GM12878 (cell line): ENCODE results near the gene PDPK1.

Experiments
- BCL3 ChIP-seq: IDR thresholded peaks from 2 replicates; pipeline ENCODE4 v1.6.1; 2011; ENCODE audit warnings: borderline replicate concordance, low read depth, mild to moderate bottlenecking, moderate library complexity, low read length; ENCODE audit not compliant: insufficient read depth, poor library complexity, severe bottlenecking
- CBX3 ChIP-seq: fragments of 200-600 bp; sonication (generic); IDR thresholded peaks from 2 replicates; pipeline ENCODE4 v1.6.1; 2016; ENCODE audit warnings: low read depth, borderline replicate concordance
- E2F4 ChIP-seq: IDR thresholded peaks from 2 replicates; pipeline ENCODE4 v1.6.1; 2012; ENCODE audit warnings: low read depth, low read length, improper control_type of control experiment
- EP300 ChIP-seq, 2 experiments: fragments of 150-350 bp in 1 of 2; IDR thresholded peaks; 2 replicates each; pipeline ENCODE4 v1.6.1; 2011 to 2012; ENCODE audit warnings: low read depth in 2 of 2, low read length in 2 of 2, borderline replicate concordance in 1 of 2, improper control_type of control experiment in 1 of 2, inconsistent platforms in 1 of 2; ENCODE audit not compliant: control insufficient read depth in 1 of 2
- MYC ChIP-seq: IDR thresholded peaks from 2 replicates; pipeline ENCODE4 v1.6.1; 2011; ENCODE audit warnings: mild to moderate bottlenecking, low read length, moderate library complexity, inconsistent platforms; ENCODE audit not compliant: insufficient read depth, insufficient replicate concordance, insufficient read length, severe bottlenecking
- NR2C2 ChIP-seq: IDR thresholded peaks from 2 replicates; pipeline ENCODE4 v1.6.1; 2011; ENCODE audit warnings: borderline replicate concordance, low read depth; ENCODE audit not compliant: control insufficient read depth, insufficient read length
- TCF7 ChIP-seq: IDR thresholded peaks from 2 replicates; pipeline ENCODE4 v1.6.1; 2014; ENCODE audit warnings: antibody characterized with exemption, borderline replicate concordance
- TF ChIP-seq, protein P1 (sequence below): IDR thresholded peaks from 2 replicates; pipeline ENCODE4 v1.6.1; 2011; ENCODE audit warnings: low read depth, mild to moderate bottlenecking, low read length, moderate library complexity, borderline replicate concordance; ENCODE audit errors: extremely low read depth
- TF ChIP-seq, protein P2 (sequence below), 3 experiments: IDR thresholded peaks in 2 of 3; conservative IDR thresholded peaks in 1 of 3; 2 replicates each; pipeline ENCODE4 v1.5.1; 2011; ENCODE audit warnings: low read depth in 3 of 3, low read length in 3 of 3, mild to moderate bottlenecking in 3 of 3, control low read depth in 2 of 3, moderate library complexity in 2 of 3, inconsistent platforms in 1 of 3, mixed read lengths in 1 of 3; ENCODE audit not compliant: control insufficient read depth in 2 of 3, insufficient read depth in 1 of 3; ENCODE audit errors: extremely low read depth in 1 of 3

DNA sequence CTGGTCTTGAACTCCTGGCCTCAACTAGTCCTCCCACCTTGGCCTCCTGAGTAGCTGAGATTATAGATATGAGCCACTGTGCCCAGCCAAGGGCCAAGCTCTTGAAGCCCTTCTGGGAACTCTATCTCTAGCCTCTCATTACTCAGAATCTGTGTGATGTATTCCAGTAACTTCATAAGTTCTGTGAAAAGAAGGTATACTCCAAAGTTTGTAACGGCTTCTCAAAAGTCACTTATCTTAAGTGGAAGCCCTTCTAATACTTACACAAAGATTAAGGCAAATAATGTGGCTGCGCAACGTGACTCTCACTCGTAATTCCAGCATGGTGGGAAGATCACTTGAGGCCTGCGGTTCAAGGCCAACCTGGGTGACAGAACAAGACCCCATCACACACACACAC, 43.2 kb upstream of the PDPK1 start:
- no peak for TF ChIP-seq EP300 (IDR thresholded peaks at IDR 0.05; ENCODE audit: borderline replicate concordance in 1 of 2, control insufficient read depth in 1 of 2, low read depth in 2 of 2, low read length in 2 of 2)
- TF ChIP-seq E2F4: no peak
- no peak for TF ChIP-seq NR2C2
- no peak for TF ChIP-seq BCL3
- TF ChIP-seq MYC: no peak
- TF ChIP-seq, protein P1, sequence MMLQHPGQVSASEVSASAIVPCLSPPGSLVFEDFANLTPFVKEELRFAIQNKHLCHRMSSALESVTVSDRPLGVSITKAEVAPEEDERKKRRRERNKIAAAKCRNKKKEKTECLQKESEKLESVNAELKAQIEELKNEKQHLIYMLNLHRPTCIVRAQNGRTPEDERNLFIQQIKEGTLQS: no peak
- TF ChIP-seq TCF7: no peak
- TF ChIP-seq CBX3: no peak
- TF ChIP-seq, protein P2, sequence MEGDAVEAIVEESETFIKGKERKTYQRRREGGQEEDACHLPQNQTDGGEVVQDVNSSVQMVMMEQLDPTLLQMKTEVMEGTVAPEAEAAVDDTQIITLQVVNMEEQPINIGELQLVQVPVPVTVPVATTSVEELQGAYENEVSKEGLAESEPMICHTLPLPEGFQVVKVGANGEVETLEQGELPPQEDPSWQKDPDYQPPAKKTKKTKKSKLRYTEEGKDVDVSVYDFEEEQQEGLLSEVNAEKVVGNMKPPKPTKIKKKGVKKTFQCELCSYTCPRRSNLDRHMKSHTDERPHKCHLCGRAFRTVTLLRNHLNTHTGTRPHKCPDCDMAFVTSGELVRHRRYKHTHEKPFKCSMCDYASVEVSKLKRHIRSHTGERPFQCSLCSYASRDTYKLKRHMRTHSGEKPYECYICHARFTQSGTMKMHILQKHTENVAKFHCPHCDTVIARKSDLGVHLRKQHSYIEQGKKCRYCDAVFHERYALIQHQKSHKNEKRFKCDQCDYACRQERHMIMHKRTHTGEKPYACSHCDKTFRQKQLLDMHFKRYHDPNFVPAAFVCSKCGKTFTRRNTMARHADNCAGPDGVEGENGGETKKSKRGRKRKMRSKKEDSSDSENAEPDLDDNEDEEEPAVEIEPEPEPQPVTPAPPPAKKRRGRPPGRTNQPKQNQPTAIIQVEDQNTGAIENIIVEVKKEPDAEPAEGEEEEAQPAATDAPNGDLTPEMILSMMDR (IDR thresholded peaks at IDR 0.05 in 2 of 3, conservative IDR thresholded peaks at IDR 0.05 in 1 of 3; ENCODE audit: control insufficient read depth in 2 of 3, extremely low read depth in 1 of 3, insufficient read depth in 1 of 3, low read depth in 3 of 3, low read length in 3 of 3): no peak
